Upper lobe of left lung (tissue), 6 donors: Measurements from ENCODE around the gene SMTNL1. TPM values are rescaled to one million over a fixed set of nuclear protein-coding genes. Genes with fewer than 3 reads are reported as not detected.

Experiments
- ATAC-seq, 2 donors: fragments of 200-7000 bp; cut with Tn5 transposase; one replicate each; pipeline ENCODE4 v1.9.1; 2022; ENCODE audit warnings: mild to moderate bottlenecking in 2 of 2, moderate library complexity in 2 of 2; ENCODE audit not compliant: low FRiP score in 2 of 2
- DNase-seq, 2 donors: peaks; one replicate each; pipeline ENCODE4 v3.0.0-alpha.2; 2019 to 2020
- H3K27ac ChIP-seq, 4 donors: fragments of 200-600 bp; sonication (generic); one replicate each; pipeline ENCODE4 v1.5.1; 2016 to 2019
- H3K27me3 ChIP-seq, 4 donors: fragments of 200-600 bp; sonication (generic); one replicate each; pipeline ENCODE4 v1.5.1; 2017 to 2019
- H3K36me3 ChIP-seq, 4 donors: fragments of 200-600 bp; sonication (generic); one replicate each; pipeline ENCODE4 v1.5.1; 2016 to 2019
- H3K4me1 ChIP-seq, 4 donors: fragments of 200-600 bp; sonication (generic); one replicate each; pipeline ENCODE4 v1.5.1; 2018 to 2019
- H3K4me3 ChIP-seq, 4 donors: fragments of 200-600 bp; sonication (generic); one replicate each; pipeline ENCODE4 v1.5.1; 2017 to 2019; ENCODE audit warnings: mild to moderate bottlenecking in 2 of 4, moderate library complexity in 1 of 4
- H3K9me3 ChIP-seq, 4 donors: fragments of 200-600 bp; sonication (generic); one replicate each; pipeline ENCODE4 v1.5.1; 2018 to 2019
- CTCF ChIP-seq, 6 experiments: fragments of 450-650 bp in 4 of 6; fragments of 200-600 bp in 2 of 6; sonication (generic) in 2 of 6; IDR thresholded peaks; one replicate each; pipeline ENCODE4 v1.5.1; 2016 to 2019; ENCODE audit warnings: antibody characterized with exemption in 6 of 6
- EP300 ChIP-seq, 4 donors: sonication (generic); formaldehyde crosslinking; IDR thresholded peaks; one replicate each; pipeline ENCODE4 v1.5.1; 2017; ENCODE audit warnings: antibody characterized with exemption in 4 of 4, control low read depth in 2 of 4
- POLR2A ChIP-seq, 4 donors: fragments of 450-650 bp; IDR thresholded peaks; one replicate each; pipeline ENCODE4 v1.5.1; 2016 to 2017; ENCODE audit warnings: antibody characterized with exemption in 4 of 4, mild to moderate bottlenecking in 2 of 4
- POLR2AphosphoS5 ChIP-seq, 2 donors: sonication (generic); formaldehyde crosslinking; IDR thresholded peaks; one replicate each; pipeline ENCODE4 v1.5.1; 2017; ENCODE audit warnings: antibody characterized with exemption in 2 of 2
- WGBS, 2 donors: methylation state at CpG; one replicate each; pipeline ENCODE4 v1.1.5; 2017 to 2018; 5-methylcytosine and 5-hydroxymethylcytosine counted together
- total RNA-seq, 6 donors: library from RNA; depleted of rRNA in 4 of 6; stranded (reverse); fragments of >200 nt in 4 of 6; gene quantifications; one replicate each; pipeline versions ENCODE4 v1.1.0 to v1.2.1, GENCODE V29; 2016 to 2021
- donor health status: DM: no; HTN: no; CAD: no; lungs with moderate emphysema.
- donor health status: DM: no; HTN: yes; CAD: no; lungs with severe emphysema.

Gene SMTNL1, protein sequence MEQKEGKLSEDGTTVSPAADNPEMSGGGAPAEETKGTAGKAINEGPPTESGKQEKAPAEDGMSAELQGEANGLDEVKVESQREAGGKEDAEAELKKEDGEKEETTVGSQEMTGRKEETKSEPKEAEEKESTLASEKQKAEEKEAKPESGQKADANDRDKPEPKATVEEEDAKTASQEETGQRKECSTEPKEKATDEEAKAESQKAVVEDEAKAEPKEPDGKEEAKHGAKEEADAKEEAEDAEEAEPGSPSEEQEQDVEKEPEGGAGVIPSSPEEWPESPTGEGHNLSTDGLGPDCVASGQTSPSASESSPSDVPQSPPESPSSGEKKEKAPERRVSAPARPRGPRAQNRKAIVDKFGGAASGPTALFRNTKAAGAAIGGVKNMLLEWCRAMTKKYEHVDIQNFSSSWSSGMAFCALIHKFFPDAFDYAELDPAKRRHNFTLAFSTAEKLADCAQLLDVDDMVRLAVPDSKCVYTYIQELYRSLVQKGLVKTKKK
- not detected for total RNA-seq

DNA sequence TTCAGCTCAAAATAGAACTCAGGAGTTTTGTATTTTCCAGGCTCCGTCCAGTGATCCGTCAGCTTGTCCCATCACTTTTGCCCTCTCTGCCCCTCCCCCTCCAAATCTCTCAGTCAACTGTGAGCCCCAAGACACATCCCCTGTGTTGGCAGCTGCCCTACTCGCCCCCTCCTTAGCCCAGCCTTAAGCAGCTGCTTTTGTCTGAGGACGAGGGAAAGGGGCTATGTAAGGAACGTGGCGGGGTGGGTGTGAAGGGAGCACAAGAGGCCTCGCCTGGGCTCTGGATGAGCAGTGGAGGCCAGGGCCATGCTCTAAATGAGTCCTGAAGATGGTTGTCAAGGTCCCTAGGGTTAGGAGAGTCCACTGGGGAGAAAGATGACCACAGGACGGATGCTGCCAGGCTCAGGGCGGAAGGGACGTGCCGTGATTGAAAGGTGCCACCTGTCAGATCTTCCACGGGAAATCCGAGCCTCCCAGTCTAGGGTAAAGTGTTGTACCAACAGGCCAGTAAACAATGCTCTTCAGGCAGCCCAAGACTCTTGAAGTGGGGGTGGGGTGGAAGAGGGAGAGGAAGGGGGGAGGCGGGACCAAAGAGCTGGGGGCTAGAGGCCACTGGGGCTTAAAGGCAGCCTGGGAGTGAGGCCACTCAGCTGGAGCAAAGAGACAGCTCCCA lies at the start of gene SMTNL1:
SMTNL1 (plus strand) TSS at position 649 of the 673 bp plus-strand sequence. CDS start 5,048 bp downstream, outside the sequence.
- H3K27me3 ChIP-seq = no peaks in the 10 kb centered on the region
- no peaks in the 10 kb centered on the region for H3K36me3 ChIP-seq
- TF ChIP-seq CTCF (IDR thresholded peaks at IDR 0.05) = no peak
- no peak for TF ChIP-seq POLR2A (IDR thresholded peaks at IDR 0.05)
- no peak for TF ChIP-seq EP300 (IDR thresholded peaks at IDR 0.05)
- no peak for TF ChIP-seq POLR2AphosphoS5 (IDR thresholded peaks at IDR 0.05)
- WGBS, 2 donors = 80 to 83% methylated on average over 14 of the region's 14 CpGs
- ATAC-seq = no peak
- H3K4me3 ChIP-seq = no peak within 1 kb of the TSS
- H3K9me3 ChIP-seq = no peaks in the 10 kb centered on the region
- H3K27ac ChIP-seq = no peak within 1 kb of the TSS
- peak in 1 of 2 donors; percentile 7 for DNase-seq
- H3K4me1 ChIP-seq = no peaks in the 10 kb centered on the region

GRCh38 chr11:57487920-57488659 lies 49.3 kb upstream of the SMTNL1 start:
- Histone ChIP-seq H3K4me1 (peaks cover 4 to 9% (median 6%) of the 10 kb centered on the region in 4 donors), H3K36me3 (peaks cover 5 to 77% (median 23%) of the 10 kb centered on the region in 4 donors), H3K27me3 (peaks cover 0 to 2% (median 1%) of the 10 kb centered on the region in 4 donors), H3K9me3 (no peaks in the 10 kb centered on the region), H3K27ac (no peak overlapping the region), H3K4me3 (no peak overlapping the region)
- 84 to 90% methylated on average over 6 of the region's 6 CpGs for WGBS, 2 donors
- TF ChIP-seq POLR2AphosphoS5 (IDR thresholded peaks at IDR 0.05) (no peak), CTCF (IDR thresholded peaks at IDR 0.05) (no peak), POLR2A (IDR thresholded peaks at IDR 0.05) (no peak), EP300 (IDR thresholded peaks at IDR 0.05) (no peak)
- ATAC-seq (no peak), DNase-seq (no peak)

- peaks cover 5 to 59% (median 18%) of the 10 kb centered on the region in 4 donors for H3K36me3 ChIP-seq
Observed at GRCh38 chr11:57490456-57491248, 46.7 kb upstream of the SMTNL1 start.

DNA sequence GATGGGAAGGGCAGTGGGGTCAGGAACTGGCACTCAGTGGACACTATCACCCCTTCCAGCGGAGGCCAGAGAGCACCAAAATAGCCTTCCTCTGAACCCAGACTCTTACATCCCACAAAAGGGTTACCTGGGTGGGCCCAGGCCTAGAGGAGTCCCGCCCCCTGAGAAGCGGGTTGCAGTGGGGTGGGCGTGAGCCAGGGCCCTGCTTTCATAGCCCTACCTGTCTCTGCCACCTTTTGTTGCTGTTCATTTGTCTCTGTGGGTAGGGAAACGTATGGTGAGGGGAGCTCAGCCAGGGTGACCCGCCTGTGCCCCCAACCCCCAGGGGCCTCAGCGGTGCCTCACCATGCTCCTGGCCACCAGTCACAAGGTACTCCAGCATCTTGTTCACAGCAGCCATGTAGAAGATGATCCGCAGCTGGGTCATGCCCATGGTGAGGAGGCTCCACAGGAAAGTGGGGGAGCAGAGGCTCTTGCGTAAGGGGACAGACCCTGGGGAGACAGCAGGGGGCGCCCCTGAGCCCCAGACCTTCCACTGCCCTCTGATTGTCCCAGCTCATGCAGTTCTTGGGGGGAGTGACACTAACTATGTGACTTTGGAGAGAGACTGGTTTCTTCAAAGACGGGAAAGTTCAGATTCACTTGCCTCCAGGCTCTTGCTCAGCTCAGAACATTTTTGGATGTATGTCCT lies 45.9 kb upstream of the SMTNL1 start:
- H3K36me3 ChIP-seq = peaks cover 5 to 55% (median 16%) of the 10 kb centered on the region in 4 donors
- H3K9me3 ChIP-seq = no peaks in the 10 kb centered on the region
- H3K27ac ChIP-seq = no peak overlapping the region
- TF ChIP-seq CTCF (IDR thresholded peaks at IDR 0.05) (peak; percentile 32 to 67 (median 56)), EP300 (IDR thresholded peaks at IDR 0.05) (no peak), POLR2AphosphoS5 (IDR thresholded peaks at IDR 0.05) (no peak)
- no peaks in the 10 kb centered on the region for H3K27me3 ChIP-seq
- peak in 1 of 2 donors; percentile 84 for DNase-seq
- WGBS, 2 donors = 78 to 79% methylated on average over 7 to 10 of the region's 11 CpGs
- H3K4me3 ChIP-seq = no peak overlapping the region
- H3K4me1 ChIP-seq = no peaks in the 10 kb centered on the region
- ATAC-seq = peak in 1 of 2 donors; percentile 68

More at GRCh38 chr11:57490456-57491248, 46.7 kb upstream of the SMTNL1 start:
- no peak overlapping the region for H3K27ac ChIP-seq
- WGBS, 2 donors = 90 to 91% methylated on average over 9 of the region's 9 CpGs
- DNase-seq (no peak), ATAC-seq (no peak)
- H3K9me3 ChIP-seq = no peaks in the 10 kb centered on the region
- no peaks in the 10 kb centered on the region for H3K27me3 ChIP-seq
- no peaks in the 10 kb centered on the region for H3K4me1 ChIP-seq
- no peak overlapping the region for H3K4me3 ChIP-seq
- TF ChIP-seq POLR2AphosphoS5 (IDR thresholded peaks at IDR 0.05) (no peak), POLR2A (IDR thresholded peaks at IDR 0.05) (no peak), EP300 (IDR thresholded peaks at IDR 0.05) (no peak)
